ENCODE data around the gene PEF1.
"Not testable (repeated sequence)": the region's sequence is repeated elsewhere in the genome, so short reads cannot be mapped to it uniquely, and the experiment has no call there.

The PEF1 gene

DNA sequence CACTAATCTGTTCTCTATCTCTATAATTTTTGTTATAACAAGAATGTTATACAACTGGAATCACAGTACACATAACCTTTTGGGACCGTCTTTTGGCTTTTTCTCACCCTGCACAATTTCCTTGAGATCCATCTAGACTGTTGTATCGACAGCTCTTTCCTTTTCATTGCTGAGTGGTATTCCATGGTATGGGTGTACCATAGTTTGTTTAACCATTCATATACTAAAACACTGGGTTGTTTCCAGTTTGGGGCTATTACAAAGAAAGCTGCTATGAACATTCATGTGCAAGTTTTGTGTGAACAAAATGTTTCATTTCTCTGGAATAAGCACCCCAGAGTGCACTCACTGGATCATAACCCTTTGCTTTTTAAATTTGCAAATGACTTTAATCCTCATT lies 42.6 kb downstream of the PEF1 start:
- FAIRE-seq = no peak

DNA sequence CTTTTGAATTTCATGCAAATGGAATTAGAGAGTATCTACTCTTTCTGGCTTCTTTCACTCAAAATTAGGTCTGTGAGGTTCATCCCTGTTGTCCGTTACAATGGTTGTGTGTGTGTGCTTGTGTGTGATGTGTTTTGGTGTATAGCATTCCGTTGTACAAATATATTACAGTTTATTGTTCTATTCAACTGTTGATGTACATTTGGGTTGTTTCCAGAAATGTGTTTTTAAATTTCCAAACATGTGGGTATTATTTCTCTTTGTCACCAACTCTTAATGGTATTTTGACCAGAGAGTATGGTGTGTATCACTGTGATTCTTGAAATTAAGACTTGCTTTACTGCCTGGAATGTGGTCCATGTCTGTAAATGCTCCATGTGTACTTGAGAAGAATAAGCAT lies 44.0 kb downstream of the PEF1 start:
- no peak for FAIRE-seq

DNA sequence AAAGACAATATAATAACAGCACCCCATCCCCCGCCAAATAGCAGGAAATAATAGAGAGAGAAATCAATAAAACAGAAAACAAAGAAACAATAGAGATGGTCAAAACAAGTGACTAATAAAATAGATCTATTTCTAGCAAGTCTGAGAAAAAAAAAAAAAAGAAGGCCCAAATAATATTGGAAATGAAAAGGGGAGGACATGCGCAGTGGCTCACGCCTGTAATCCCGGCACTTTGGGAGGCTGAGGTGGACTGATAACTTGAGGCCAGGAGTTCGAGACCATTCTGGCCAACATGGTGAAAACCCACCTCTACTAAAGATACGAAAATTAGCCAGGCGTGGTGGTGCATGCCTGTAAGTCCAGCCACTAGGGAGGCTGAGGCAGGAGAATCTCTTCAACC lies 45.7 kb downstream of the PEF1 start:
- FAIRE-seq = no peak

DNA sequence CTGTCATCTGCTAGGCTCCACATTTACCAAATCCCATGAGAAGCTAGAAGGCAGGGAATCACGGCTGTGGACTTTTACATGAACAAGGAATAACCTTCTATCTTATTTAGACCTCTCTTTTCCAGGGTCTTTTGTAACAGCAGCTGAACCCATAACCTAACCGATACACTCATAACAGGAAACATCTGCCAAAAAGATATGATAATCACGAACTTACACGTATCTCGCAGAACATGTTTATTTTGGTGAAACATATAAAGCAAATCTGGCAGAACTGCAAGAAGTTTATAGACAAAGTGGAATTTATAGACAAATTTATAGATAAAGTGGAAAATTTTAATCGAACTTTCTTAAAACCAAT lies 48.0 kb downstream of the PEF1 start:
- FAIRE-seq = no peak

DNA sequence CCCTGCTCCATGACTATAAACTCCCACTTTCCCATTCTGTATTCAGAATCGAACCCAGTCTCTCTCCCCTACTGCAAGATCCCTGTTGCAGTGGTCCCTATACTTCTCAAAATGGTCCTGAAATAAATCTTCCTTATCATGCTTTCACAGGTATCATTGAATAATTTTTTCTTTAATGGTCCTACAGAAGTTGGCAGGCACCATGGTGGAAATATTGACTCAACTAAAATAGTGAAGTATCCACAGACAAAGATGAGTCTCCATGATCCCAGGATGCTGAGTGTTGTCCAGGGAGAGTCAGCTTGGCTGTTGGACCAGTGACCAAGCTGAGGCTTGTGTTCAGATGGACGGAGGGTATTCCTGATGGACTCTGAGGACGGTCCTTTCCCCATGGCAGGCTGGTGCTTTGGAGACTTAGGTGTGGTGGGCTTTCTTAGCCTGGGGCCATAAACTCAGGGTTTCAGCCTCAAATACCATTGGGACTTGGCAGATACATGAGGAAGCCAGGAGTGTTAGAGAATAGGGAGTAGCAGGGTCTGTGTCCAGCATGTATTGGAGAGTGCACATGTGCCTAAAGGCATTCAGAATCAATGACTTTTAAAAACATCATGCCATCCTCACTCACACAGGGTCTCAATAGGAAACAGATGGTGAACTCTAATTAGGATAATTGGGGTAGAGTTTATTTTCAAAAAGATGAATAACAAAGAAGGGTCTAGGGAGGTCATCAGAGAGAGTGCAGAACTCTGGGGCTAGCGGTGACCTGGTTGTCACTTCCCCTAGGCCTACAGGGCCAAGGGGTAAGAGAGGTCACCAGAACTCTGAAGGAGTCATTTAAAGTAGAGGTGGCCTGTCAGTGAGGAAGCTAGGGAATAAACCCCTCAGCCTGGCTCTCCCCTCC lies 48.6 kb downstream of the PEF1 start:
- no peak for FAIRE-seq

DNA sequence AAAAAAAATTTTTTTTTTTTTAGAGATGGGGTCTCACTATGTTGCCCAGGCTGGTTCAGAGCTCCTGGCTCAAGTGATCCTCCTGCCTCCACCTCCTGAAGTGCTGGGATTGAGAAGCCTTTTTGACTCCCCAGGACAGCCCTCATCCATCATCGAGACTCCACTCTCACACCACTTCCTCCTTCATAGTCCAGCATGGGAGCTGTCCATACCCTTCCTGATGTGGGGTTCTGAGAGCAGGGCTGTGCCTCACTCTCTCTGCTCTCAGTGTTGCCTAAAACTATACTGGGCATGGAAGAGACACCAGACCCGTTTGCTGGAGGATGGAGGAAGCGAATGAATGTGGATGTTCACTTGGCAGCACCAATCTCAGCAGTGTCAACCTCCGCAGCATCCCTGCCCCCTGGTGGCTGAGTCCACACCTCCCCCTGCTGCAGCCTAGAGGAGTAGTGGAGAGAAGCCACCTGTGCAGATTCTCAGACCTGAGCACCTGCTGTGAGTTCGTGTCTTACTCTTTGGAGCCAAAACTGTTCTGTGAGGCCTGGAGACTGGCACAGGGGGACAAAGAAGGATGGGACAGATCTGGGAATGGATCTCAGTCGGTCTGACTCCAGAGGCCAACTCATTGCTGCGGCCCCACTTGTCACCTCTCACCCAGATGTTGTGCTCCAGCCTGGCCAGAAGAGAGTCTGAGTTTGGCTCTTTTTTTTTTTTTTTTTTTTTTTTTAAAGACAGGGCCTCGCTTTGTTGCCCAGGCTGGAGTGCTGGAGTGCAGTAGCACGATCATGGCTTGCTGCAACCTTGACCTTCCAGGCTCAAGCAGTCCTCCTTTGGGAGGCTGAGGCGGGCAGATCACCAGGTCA lies 50.7 kb downstream of the PEF1 start:
- FAIRE-seq = no peak

DNA sequence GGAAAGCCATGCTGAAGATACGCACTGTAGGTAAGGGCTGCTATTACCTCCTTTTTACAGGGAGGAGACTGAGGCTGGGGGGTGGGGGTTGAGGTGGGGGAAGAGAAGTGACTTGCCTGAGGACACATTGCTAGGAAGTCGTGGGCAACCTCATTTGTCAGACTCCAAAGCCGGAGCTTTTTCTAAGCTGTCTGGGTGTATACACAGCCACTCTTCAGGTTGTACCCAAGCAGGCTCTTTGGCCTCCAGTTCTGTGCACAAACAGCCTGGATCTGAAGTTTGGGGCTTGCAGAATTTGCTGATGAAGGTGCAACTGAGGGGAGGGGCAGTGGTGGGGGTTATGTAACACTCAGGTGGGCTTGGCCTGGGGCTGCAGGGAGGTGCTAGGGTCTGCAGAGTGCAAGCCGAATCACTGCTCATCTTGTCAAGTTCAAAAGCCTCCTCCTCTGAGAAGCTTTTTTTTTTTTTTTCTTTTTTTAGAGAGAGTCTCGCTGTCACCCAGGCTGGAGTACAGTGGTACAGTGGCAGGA lies 51.5 kb downstream of the PEF1 start:
- no peak for FAIRE-seq

DNA sequence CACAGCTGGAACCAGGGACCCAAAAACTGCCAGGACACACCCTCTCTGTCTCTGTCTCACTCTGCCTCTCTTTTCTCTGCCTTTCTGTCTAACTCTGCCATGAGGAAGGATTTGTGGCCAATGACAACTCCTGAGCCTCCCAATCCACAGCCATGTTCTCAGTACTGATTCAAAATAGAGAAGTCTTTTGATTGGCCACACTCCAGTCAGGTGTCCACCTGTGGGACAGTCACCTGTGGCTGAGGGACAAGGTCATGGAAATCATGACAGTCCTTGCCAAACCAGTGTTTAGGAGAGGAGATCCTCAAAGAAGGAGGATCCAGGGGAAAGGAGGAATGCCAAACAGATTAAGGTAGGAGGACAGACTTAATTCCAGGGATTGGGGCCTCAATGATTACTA lies 52.5 kb downstream of the PEF1 start:
- FAIRE-seq = no peak

DNA sequence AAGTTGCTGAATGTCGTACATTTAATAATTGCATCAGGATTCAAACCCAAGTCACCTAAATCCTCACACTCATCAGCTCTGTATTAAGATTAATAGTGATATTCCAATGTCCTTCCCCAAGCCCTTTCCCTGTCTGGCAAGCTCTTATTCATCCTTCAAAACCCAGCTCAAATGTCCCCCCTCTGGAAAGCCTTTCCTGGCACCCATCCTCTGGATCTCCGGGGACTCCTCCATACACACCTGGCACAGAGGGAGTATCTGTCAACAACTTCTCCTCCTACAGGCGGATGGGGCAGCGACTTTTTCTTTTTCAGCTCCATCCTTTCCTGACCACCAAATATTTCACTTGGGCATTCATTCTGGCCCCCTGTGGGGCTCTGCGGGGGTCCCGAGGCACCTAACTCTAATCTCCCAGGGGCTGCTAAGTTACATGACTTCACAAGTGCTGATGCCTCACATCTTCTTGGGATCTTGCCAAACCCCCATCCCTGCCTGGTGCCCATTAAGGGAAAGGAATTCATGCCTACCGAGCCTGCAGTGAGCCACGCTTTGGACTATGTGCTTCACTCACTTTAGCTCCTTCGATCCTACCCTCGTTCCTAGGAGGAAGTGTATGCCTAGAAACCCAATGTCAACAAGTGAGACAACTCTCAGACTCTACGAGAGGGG lies 53.1 kb downstream of the PEF1 start:
- no peak for FAIRE-seq

DNA sequence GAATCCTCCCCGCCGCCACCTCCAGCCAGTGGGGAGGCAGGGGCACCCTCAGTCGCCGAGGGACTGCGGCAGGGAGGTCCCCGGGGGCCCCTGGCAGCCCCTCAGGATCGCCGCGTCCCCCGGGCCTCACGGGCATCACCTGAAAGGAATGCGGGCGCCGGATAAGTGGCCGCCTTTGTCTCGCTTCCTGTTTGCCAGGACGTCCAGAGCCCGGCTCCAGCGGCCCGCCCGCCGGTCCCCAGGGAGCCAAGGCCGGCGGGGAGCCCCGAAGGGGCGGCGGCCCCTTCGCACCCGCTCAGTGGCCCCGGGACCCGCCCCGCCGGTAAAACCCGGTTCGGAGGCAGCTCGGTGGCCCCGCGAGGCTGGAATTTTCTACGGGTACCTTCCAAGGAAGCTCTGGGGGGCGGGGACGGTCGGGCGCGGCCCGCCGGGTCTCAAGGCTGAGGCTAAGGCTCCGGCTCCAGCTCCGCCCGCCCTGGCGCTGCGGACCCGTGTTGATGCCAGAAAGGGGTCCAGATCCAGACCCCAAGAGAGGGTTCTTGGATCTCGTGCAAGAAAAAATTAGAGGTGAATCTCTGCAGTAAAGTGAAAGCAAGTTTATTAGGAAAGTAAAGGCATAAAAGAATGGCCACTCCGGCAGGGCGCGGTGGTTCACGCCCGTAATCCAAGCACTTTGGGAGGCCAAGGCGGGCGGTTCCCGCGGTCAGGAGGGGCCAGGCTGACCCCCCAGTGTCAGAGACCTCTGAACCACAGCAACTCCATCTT lies 55.7 kb downstream of the PEF1 start:
- FAIRE-seq = no peak

DNA sequence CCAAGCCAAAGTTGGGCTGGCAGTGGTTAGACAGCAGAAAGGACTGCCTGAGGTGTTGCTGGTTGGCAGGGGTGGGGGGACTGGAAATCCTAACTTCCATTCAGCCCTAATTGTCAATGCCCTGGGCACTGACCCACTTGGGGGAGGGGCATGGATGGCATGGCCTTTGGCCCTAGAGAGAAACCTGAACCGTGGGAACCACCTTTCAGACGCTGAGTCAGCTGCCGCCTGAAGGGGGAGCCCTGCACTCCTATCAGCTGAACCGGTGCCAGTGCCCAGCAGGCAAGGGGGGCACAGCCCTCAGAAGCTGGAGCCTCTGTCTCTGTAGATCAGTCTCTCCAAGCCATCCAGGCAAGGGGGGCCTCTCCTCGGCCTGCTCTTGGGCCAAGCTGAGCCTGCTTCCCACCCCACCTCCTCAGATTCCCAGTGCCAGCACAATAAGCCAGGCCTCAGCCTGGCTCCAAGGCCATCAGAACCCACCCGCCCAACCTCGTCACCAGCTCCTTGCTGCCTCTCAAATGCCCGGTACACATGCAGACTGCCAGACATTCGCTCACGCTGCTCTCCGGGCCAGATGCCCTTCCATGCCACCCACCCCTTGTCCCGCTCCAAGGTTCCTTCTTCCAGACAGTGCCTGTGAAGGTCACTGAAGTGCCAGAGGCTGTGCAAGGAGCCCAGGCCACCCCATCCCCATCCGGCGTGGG lies 56.8 kb downstream of the PEF1 start:
- no peak for FAIRE-seq

DNA sequence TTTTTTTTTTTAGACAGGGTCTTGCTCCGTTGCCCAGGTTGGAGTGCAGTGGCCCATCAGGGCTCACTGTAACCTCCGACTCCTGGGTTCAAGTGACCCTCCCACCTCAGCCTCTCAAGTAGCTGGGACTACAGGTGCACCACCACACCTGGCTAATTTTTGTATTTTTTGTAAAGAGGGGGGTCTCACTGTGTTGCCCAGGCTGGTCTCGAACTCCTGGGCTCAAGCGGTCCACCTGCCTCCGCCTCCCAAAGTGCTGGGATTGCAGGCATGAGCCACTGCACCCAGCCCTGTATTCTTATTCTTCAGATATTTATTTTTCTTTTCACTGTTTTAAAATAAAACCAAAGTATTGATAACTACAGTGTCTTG lies 57.4 kb downstream of the PEF1 start:
- FAIRE-seq = not testable (repeated sequence)

DNA sequence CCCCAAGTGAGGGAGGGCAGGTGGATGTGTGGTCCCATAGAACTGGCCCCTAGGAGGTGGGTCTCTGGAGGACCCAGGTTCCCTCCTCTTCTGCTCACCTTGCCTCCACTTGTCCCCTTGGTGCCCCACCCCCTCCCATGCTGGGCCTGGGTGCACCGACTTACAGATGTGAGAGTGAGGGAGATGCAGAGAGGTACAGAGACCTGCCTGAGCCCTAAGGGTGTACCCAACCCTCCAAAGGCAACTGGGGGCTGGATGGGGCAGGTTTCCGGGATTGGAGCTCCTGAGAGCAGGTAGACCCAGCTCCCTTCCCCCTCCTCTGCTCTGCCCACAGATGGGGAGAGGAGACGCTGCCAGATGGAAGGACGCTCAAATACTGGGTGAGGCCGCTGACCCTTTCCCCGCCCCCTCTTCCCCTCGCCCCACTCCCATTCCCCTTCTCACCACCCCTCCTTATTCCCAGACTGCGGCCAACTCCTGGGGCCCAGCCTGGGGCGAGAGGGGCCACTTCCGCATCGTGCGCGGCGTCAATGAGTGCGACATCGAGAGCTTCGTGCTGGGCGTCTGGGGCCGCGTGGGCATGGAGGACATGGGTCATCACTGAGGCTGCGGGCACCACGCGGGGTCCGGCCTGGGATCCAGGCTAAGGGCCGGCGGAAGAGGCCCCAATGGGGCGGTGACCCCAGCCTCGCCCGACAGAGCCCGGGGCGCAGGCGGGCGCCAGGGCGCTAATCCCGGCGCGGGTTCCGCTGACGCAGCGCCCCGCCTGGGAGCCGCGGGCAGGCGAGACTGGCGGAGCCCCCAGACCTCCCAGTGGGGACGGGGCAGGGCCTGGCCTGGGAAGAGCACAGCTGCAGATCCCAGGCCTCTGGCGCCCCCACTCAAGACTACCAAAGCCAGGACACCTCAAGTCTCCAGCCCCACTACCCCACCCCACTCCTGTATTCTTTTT lies 58.0 kb downstream of the PEF1 start:
- FAIRE-seq = no peak

DNA sequence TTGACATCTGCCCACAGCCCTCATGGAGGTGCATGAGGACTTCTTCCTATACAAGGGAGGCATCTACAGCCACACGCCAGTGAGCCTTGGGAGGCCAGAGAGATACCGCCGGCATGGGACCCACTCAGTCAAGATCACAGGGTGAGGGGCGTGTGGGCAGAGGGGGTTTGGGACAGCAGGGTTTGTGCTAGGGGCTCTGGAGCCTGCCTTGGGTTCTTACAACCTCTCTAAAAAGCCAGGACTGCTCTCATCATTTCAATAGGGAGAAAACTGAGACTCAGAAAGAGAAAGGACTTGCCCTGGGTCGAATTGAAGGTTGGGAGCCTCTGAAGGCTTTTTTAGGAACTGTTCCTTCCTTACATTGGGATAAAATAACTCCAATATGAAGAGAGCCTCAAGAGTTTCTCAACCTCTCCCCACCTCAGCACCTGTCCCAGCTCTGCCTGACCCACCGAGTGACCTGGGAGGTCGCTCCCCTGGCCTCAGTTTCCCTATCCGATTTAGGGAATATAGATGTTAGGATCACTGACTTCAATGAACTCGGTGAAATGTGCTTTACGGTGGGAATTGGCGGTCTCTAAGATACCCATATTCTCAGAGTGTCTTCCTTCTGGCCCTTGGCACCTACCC lies 58.8 kb downstream of the PEF1 start:
- no peak for FAIRE-seq

DNA sequence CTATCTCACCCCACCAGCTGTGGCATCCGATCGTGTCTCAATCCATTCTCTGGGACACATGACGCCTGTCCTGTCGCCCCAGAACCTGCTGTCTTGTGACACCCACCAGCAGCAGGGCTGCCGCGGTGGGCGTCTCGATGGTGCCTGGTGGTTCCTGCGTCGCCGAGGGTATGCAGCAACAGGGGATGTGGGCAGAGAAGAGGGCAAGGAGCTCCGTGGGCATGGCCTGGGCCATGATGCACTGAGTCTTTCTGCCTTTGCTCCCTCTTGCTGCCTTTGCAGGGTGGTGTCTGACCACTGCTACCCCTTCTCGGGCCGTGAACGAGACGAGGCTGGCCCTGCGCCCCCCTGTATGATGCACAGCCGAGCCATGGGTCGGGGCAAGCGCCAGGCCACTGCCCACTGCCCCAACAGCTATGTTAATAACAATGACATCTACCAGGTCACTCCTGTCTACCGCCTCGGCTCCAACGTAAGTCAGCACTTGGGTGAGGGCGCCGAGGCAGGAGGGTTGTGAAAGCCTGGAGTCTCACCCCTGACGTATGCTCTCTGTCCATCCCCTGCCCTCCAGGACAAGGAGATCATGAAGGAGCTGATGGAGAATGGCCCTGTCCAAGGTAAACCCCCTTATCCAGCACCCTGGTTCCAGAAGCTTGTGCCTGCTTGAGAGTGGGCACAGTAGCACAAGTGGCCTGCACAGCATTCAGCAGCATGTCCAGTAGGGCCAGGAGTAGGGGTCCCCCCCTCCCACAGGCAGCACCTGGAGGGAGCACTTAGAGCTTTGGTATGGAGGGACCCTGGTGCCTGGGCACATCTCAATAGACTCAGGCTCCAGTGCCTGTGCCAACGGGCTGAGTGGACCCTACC lies 59.6 kb downstream of the PEF1 start:
- no peak for FAIRE-seq

DNA sequence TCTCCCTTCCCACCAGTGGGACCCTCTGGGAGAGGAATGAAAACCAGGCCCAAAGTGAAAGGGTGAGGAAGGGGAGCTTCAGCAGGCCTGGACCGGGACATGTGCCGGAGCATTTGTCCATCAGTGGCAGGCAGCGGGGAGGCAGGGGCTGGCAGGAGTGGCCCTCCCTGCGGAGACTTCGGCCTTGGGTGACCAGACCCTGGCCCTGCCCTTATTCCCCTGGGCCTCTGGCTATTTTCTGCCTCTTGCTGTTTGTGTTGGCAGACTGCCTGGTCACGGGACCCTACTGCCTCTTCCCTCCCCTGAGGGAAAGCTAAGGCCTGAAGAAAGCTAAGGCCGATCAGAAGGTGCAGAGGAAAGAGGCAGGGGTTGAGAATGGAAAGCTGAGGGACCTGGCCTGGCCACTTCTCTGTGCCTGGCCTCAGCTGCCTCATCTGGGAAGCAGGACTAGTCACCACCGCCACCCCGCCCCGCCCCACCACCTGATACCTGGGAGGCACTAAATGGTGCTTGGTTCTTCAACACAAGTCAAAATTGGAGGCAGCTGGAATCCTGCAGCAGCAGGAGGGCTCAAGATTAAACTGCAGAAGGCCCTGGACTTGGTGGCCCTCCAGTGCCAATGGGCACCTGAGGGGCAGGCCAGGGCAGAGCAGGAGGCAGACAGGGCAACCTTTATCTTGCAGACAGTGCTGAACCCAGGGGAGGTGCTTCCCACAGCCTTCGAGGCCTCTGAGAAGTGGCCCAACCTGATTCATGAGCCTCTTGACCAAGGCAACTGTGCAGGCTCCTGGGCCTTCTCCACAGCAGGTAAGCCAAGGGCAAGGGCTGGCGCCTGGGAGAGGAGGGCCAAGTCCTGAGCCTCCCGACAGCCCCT lies 60.4 kb downstream of the PEF1 start:
- FAIRE-seq = no peak

DNA sequence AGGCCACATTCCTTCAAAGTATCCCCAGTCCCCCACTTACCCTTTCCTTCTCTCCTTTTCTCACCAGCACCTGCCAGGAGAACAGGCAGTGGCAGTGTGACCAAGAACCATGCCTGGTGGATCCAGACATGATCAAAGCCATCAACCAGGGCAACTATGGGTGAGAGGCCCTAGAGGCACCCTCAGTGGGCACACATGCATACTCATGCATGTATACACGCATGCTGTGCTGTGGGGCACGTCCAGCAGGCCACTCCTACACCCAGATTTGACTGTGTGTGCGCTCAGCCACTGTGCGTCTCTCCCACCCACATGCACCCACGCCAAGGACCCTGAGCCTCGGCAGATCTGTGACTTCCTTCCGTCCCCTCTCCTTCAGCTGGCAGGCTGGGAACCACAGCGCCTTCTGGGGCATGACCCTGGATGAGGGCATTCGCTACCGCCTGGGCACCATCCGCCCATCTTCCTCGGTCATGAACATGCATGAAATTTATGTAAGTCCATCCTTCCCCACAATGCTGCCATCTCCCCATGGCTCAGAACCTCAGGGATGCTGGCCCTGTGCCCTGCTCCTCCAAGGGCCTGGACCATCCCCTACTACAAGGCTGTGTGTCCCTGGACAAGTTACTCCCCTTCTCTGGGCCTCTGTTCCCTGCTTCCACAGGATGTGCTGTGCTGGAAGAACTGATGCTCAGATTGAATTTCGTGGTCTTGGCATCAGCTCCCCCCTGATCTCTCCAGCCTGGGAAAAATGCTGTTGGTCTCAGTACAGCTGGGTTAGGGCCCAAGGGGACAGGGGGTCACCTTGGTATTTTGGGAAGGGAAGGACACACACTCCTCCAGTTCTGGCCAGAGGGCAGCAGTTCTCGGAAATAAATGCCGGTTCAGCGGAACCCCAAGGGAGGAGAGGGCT lies 61.3 kb downstream of the PEF1 start:
- no peak for FAIRE-seq
